HFF-Myc (cell line): Measurements from ENCODE around the gene CRYAB.
"Not testable (repeated sequence)": the region's sequence is repeated elsewhere in the genome, so short reads cannot be mapped to it uniquely, and the experiment has no call there.

Experiments used
- DNase-seq: peaks from one replicate; pipeline ENCODE4 v3.0.0-alpha.2; 2011; ENCODE audit warnings: low read depth; ENCODE audit errors: extremely low read depth
- H3K4me3 ChIP-seq: replicated peaks from 2 replicates; pipeline ENCODE4 v1.5.1; 2011; ENCODE audit warnings: low read depth, mild to moderate bottlenecking, control low read depth, low read length
- TF ChIP-seq, protein P1 (sequence below): IDR thresholded peaks from 2 replicates; pipeline ENCODE4 v1.5.1; 2012; ENCODE audit warnings: mild to moderate bottlenecking, low read depth, low read length, control low read depth; ENCODE audit errors: missing control alignments

The CRYAB gene

DNA sequence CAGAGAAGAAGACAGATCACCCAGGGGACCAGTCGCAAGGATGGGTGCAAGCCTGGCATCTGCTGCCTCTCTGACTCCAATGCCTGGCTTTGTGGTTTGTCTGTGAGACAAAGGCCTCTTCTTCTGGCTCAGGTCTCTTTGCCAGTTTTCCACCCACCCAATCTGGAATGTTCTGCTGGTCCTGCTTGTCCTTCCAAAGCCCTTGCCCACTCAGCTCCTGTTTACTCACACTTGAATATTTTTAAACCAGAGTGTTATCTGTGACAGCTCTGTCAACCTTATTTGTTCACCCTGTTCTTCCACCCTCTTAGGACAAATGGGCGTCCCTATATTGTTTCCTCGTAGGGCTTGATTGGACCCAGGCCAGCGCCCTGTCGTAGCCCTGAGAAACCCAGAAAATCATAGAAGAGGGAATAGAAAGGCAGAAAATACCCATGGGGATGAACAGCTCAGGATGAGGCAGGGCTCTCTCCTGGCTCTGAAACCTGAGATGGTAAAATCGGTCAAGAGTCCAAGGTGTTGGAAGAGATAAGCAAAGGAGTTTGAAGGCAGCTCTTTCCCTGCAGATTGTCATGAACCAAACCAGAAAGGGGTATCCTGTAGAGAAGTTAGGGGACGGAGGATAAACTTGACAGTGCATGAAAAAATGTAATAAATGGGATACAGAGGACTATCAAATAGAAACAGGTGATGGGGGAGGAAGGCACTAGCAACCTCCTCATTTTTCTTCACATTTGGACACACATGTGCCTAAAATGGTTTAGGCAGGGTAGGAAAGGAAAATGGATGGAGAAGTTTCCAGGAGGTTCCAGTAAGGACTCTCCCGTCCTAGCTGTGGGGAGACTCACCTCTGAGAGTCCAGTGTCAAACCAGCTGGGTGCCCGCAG, 651 bp downstream of the CRYAB start:
- TF ChIP-seq, protein P1, sequence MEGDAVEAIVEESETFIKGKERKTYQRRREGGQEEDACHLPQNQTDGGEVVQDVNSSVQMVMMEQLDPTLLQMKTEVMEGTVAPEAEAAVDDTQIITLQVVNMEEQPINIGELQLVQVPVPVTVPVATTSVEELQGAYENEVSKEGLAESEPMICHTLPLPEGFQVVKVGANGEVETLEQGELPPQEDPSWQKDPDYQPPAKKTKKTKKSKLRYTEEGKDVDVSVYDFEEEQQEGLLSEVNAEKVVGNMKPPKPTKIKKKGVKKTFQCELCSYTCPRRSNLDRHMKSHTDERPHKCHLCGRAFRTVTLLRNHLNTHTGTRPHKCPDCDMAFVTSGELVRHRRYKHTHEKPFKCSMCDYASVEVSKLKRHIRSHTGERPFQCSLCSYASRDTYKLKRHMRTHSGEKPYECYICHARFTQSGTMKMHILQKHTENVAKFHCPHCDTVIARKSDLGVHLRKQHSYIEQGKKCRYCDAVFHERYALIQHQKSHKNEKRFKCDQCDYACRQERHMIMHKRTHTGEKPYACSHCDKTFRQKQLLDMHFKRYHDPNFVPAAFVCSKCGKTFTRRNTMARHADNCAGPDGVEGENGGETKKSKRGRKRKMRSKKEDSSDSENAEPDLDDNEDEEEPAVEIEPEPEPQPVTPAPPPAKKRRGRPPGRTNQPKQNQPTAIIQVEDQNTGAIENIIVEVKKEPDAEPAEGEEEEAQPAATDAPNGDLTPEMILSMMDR, result no peak
- no peak for DNase-seq
- H3K4me3 ChIP-seq, result no peak overlapping the region

DNA sequence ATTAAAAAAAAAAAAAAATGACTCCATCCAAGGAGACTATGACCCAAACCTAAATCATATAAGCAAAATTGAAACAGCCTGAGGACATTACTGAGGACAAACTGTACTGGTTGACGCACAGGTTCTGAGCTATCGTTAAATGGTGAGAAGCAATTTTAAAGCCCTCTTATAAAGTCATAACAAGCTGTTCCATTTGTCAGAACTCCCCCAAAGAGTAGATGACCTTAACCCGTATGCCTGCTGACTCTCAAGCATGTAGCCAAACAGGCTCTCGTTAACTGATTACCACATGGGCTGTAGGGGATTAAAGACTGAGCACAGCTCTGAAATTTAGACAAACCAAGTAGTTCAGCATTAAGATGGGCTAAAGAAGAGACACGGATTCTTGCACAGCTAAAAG, 2.2 kb downstream of the CRYAB start:
- TF ChIP-seq, protein P1, result no peak
- H3K4me3 ChIP-seq, result no peak overlapping the region
- DNase-seq, result no peak

DNA sequence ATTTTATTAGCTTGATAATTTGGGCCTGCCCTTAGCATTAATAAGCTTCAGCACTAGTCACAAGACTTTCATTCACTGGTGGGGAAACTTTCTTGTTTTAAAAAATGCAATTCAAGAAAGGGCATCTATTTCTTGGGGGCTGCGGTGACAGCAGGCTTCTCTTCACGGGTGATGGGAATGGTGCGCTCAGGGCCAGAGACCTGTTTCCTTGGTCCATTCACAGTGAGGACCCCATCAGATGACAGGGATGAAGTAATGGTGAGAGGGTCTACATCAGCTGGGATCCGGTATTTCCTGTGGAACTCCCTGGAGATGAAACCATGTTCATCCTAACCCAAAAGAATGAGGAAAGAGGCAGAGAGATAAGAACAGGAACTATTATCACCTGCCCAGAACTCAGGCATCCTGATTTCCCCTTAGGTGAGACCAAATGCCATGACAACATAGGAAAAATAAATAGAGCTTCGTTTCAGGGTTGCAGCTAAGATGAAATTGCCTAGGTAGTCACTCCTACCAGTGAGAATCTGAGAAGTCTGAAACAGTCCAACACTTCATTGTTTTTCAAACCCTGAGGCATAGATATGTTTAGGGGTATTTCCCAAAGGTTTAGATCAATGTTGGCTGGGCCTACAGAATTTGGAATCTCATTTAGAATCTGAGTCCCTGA, 2.8 kb downstream of the CRYAB start:
- TF ChIP-seq, protein P1, result no peak
- DNase-seq, result no peak
- no peak overlapping the region for H3K4me3 ChIP-seq

DNA sequence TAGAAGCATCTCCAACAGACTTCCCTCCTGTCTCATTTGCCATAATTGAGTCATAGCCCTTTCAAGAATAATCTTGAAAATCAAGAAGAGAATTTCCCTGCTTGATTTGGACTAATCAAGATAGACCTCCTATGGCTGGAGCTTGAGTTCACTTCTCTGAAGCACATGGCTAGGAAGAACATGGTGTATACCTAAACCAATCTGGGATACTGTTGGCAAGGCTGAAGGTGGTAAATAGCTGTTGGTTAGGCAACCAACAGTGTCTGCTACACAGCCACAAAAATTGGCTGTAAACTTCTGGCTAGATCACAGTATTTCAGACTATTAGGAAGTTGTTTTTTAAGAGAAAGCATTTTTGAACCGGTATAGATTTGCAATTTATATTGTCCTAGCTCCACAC, 4.9 kb downstream of the CRYAB start:
- no peak for DNase-seq
- TF ChIP-seq, protein P1, result no peak
- no peak overlapping the region for H3K4me3 ChIP-seq

DNA sequence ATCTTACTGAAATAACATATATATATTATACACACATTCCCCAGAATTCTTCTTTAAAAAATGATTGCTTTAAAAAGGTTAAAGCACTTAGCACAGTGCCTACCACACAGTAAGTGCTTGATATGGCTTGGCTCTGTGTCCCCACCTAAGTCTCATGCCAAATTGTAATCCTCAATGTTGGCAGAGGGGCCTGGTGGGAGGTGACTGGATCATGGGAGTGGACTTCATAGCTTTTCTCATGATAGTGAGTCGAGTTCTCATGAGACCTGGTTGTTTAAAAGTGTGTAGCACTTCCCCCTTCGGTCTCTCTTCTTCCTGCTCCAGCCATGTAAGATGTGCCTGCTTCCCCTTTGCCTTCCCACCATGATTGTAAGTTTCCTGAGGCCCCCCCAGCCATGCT, 6.2 kb downstream of the CRYAB start:
- no peak for DNase-seq
- TF ChIP-seq, protein P1, result no peak
- H3K4me3 ChIP-seq, result no peak overlapping the region

DNA sequence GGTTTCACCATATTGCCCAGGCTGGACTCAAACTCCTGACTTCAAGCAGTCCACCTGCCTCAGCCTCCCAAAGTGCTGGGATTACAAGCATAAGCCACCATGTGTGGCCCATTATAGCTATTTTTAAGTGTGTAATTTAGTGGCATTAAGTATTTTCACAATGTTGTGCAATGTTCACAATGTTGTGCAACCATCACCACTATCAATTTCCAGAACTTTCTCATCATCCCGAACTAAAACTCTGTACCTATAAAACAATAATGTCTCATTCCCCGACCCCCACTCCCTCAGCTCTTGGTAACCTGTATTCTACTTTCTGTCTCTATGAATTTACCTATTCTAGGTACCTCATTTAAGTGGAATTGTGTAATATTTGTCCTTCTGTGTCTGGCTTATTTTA, 24.7 kb downstream of the CRYAB start:
- TF ChIP-seq, protein P1, result no peak
- DNase-seq, result no peak
- no peak overlapping the region for H3K4me3 ChIP-seq

DNA sequence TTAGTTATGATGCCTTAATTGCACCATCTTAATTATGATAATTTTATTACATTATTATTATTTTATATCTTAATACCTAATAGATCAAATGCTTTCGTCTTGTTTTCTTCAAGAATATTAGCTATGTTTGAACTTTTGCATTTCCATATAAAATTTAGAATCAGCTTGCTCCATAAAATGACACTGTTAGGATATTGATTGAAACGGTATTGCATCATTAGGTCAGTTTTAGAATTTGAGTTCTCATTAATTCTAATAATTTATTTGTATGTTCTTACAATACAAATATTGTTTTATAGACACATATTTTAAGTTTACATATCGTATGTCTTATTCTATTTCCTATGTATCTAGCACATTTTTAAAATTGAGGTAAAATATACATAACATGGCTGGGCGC, 25.5 kb downstream of the CRYAB start:
- no peak overlapping the region for H3K4me3 ChIP-seq
- TF ChIP-seq, protein P1, result no peak
- no peak for DNase-seq

DNA sequence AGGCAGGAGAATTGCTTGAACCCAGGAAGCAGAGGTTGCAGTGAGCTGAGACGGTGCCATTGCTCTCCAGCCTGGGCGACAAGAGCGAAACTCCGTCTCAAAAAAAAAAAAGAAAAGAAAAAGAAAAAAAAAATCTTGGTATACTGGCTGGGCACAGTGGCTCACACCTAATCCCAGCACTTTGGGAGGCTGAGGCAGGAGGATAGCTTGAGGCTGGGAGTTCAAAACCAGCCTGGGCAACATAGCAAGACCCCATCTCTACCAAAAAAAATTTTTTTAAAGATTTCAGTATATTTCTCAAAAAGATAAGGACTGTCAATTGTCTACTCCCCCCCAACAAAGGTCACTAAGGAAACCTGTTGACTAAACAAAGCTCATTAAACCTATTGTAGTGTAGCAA, 26.5 kb downstream of the CRYAB start:
- H3K4me3 ChIP-seq, DNase-seq: not testable (repeated sequence)
